Bronchial epithelial cell (primary cell): ENCODE results near the gene ATP5MK. TPM values are rescaled to one million over a fixed set of nuclear protein-coding genes. Genes with fewer than 3 reads are reported as not detected.

Experiments
- DNase-seq: peaks from one replicate; pipeline ENCODE4 v3.0.0-alpha.2; 2010; ENCODE audit warnings: low read depth
- FAIRE-seq: peaks from 2 replicates; lab custom pipeline; 2011; peaks lifted over from hg19 to GRCh38; lab: Jason Lieb, UNC
- H3K27me3 ChIP-seq: 2 replicates; pipeline ENCODE4 v1.5.1; 2011; ENCODE audit warnings: low read length; ENCODE audit not compliant: control insufficient read depth, insufficient read depth
- H3K36me3 ChIP-seq: 2 replicates; pipeline ENCODE4 v1.5.1; 2011; ENCODE audit warnings: low read length; ENCODE audit not compliant: control insufficient read depth, insufficient read depth
- H3K4me3 ChIP-seq: 2 replicates; pipeline ENCODE4 v1.5.1; 2011; ENCODE audit warnings: mild to moderate bottlenecking, low read depth, low read length, control low read depth
- CTCF ChIP-seq: IDR thresholded peaks from 2 replicates; pipeline ENCODE4 v1.5.1; 2011; ENCODE audit warnings: mild to moderate bottlenecking, moderate library complexity, low read length, control low read depth, inconsistent platforms; ENCODE audit not compliant: insufficient read depth, severe bottlenecking
- total RNA-seq: library from RNA; depleted of rRNA; stranded (reverse); fragments of >200 nt; gene quantifications from 2 replicates; pipeline ENCODE4 v1.2.1, GENCODE V29; 2014

The ATP5MK gene
- total RNA-seq, 1 donor from 2014 or later: 131 TPM

GRCh38 chr10:103441611-103442010 is 45.3 kb upstream of the ATP5MK start:
- FAIRE-seq (no peak), DNase-seq (no peak)
- H3K27me3 ChIP-seq: no peaks in the 10 kb centered on the region
- no peak for TF ChIP-seq CTCF
- H3K4me3 ChIP-seq: no peak overlapping the region
- peaks cover 49% of the 10 kb centered on the region for H3K36me3 ChIP-seq

GRCh38 chr10:103441206-103441605 is 44.9 kb upstream of the ATP5MK start:
- H3K36me3 ChIP-seq: peaks cover 50% of the 10 kb centered on the region
- no peaks in the 10 kb centered on the region for H3K27me3 ChIP-seq
- no peak for FAIRE-seq
- DNase-seq: no peak
- H3K4me3 ChIP-seq: no peak overlapping the region
- TF ChIP-seq CTCF: no peak

DNA sequence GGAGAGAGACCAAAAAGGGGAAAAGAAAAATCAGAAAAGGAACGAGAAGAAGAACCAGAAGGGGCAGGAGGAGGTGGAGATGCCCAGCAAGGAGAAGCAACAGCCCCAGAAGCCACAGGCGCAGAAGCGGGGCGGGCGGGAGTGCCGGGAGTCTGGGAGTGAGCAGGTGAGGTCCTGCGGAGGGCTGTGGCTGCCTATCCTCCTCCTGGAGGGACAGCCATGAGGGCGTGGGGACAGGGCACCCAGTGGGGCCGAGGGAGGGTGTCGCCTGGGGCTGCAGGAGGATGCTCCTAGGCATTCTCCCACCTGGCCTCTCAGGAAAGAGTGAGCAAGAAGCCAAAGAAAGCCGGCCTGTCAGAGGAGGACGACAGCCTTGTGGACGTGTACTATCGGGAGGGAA is 44.1 kb upstream of the ATP5MK start:
- no peak for FAIRE-seq
- no peak for TF ChIP-seq CTCF
- Histone ChIP-seq H3K4me3 (no peak overlapping the region), H3K36me3 (peaks cover 51% of the 10 kb centered on the region), H3K27me3 (no peaks in the 10 kb centered on the region)
- DNase-seq: no peak

- Histone ChIP-seq H3K36me3 (peaks cover 45% of the 10 kb centered on the region), H3K4me3 (no peak overlapping the region), H3K27me3 (no peaks in the 10 kb centered on the region)
- no peak for FAIRE-seq
- no peak for TF ChIP-seq CTCF
- no peak for DNase-seq
Observed at GRCh38 chr10:103439776-103440175, 43.5 kb upstream of the ATP5MK start.

DNA sequence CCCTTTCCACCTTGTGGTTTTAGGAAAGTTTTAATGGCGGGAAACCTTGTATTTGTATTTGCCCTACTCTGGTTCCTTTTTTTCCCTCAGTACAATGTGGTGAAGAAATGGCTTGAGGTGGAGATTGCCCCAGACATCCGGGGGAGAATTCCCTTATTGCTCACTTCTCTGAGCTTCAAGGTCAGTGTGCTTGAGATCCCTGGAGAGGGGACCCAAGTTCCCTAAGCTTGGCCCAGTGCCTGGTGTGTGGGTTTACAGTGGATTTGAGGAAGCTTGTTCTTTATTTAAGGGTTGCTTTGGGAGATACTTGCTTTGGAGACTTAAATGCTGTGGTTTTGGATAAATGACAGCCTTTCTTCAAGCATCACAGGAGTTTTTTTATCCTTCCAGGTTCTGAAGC is 37.6 kb upstream of the ATP5MK start:
- TF ChIP-seq CTCF: no peak
- Histone ChIP-seq H3K27me3 (no peaks in the 10 kb centered on the region), H3K36me3 (peaks cover 36% of the 10 kb centered on the region), H3K4me3 (no peak overlapping the region)
- FAIRE-seq: no peak
- DNase-seq: no peak

DNA sequence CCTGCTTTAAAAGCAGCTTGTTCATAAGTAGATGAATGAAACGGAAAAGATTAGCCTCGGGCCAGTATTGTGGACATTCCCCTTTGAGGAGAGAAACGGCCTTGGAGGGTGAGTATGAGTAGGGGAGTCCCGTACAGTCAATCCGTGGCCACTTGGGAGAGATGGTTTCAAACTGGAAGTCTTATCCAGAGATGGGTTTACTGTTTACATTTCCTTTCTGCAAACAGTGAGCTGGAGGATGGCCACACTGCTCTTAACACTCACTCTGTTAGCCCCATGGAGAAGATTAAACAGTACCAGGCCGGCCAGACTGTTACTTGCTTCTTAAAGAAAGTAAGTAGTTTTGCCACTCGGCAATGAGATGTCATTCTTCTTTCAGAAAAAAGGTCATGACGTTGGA is 35.6 kb upstream of the ATP5MK start:
- Histone ChIP-seq H3K4me3 (no peak overlapping the region), H3K27me3 (no peaks in the 10 kb centered on the region), H3K36me3 (peaks cover 35% of the 10 kb centered on the region)
- TF ChIP-seq CTCF: no peak
- DNase-seq: no peak
- no peak for FAIRE-seq
